ENCODE results near the gene ARID5B. TPM values are rescaled to one million over a fixed set of nuclear protein-coding genes. Genes with fewer than 3 reads are reported as not detected.

Gene ARID5B
- total RNA-seq, 1 donor from 2014 or later = 63.8 TPM

- intact Hi-C loops (cut with DNase I) = no loop called here
- DNase-seq (ENCODE audit: low spot score) = no peak
- no peak for ATAC-seq
Observed at GRCh38 chr10:61878740-61879068, 22.8 kb upstream of the ARID5B start.

DNA sequence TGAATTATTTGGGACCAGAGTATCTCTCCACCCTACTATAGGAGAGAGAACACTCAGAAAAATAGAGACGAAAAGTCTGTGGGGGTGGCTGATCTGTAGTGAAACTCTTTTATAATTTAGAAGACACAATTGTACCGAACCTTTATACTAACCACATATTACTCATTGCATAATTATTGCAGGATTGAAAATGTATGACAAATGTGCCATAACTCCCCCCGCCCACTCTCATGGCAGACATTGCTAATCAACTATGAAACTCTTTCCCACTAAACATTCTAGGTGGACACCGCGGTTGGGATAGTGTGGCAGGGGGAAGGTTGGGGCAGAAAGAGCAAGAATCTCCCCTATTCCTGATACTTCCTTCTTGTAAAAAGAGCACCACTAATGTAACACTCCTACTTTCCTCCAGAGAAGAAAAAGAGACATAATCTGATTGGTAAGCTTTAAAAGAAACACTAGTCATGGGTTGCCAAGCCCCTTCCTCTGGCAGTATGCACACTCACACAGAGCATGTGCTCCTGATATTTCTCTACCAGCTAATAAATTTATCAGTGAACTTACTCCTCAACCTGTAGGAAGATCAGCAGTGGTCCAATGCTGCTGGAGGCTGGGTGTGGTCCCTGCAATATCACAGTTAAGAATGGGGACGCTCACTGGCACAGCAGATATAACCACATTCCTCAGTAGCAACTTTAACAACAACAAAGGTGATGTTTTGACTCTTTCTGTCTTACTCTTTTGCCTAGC lies 18.7 kb upstream of the ARID5B start:
- ATAC-seq = no peak

DNA sequence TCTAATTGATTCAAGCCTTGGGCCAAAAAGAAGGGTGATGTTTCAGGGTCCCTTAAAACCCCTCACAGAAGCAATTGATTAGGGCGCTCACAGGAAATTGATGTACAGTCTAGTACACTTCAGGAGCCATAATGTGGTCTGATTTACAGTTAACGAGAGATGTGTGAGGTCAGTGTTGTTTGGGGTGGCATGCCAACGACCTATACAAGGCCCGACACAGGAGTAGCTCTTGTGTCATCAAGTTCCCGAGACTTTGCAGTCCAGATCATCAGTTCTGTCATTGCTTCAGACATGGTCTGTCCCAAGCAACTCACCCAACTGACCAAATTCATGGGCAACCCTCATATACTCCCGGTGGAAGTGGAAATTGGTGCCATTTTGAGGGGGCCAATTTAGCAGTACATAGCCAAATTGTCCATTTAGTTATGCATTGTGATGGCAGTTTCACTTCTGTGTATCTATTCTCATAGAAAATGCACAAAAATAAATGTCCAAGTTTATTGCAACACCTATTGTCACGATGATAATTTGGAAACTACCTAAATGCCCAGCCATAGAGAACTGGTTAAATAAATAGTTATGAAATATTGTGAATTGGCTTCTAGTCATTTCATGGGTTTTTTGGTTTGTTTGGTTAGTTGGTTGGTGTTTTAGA lies 18.0 kb upstream of the ARID5B start:
- intact Hi-C loops (cut with DNase I) = loop anchor here (5.0 kb wide), 1 partner anchor 986 kb away; no protein-coding TSS in a partner anchor
- DNase-seq (ENCODE audit: low spot score) = no peak
- ATAC-seq = no peak

More for the DNA sequence above, 18.7 kb upstream of the ARID5B start:
- DNase-seq (ENCODE audit: low spot score) = no peak
- intact Hi-C loops (cut with DNase I) = loop anchor here (5.0 kb wide), 1 partner anchor 985 kb away; no protein-coding TSS in a partner anchor

GRCh38 chr10:61887772-61888171 lies 13.7 kb upstream of the ARID5B start:
- ATAC-seq = no peak
- intact Hi-C loops (cut with DNase I) = no loop called here

DNA sequence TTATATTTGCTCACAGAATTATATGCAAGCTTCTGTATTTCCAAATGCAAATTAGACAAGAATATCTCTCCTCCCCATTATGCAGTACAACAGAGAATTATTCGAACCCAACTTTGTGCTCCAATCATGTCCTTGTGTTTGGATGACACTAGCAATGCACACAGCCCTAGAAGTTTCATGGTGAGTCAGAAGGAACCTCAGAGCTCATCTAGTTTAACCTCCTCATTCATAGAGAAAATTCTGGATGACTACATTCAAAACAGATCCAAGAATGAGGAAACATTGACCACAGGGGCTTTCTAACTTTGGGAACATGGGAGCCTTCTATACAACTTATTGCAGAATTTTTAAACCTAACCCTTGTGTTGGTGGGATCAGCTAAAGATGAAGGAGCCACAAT lies 12.8 kb upstream of the ARID5B start:
- DNase-seq (ENCODE audit: low spot score) (no peak), ATAC-seq (no peak)
- intact Hi-C loops (cut with DNase I) = no loop called here

More at GRCh38 chr10:61887772-61888171, 13.7 kb upstream of the ARID5B start:
- no peak for DNase-seq (ENCODE audit: low spot score)

DNA sequence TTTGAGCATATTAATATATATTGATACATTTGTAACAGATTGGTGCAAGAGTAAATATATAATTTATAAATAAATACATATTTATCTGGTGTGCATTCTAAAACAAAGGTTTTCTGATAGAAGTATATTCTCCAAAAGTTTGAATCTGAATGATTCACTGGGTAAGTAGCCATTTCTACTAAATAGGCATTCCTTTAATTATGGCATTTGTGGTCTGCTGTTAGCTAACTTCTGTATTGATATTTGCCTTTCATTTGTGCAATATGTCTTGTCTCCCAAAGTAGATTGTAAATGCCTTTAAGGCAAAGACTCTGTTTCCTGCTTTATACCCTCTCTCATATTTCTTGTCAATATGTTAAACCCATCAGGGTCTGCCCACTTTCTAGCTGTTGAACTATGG lies 11.1 kb upstream of the ARID5B start:
- DNase-seq (ENCODE audit: low spot score) (no peak), ATAC-seq (no peak)
- intact Hi-C loops (cut with DNase I) = no loop called here

DNA sequence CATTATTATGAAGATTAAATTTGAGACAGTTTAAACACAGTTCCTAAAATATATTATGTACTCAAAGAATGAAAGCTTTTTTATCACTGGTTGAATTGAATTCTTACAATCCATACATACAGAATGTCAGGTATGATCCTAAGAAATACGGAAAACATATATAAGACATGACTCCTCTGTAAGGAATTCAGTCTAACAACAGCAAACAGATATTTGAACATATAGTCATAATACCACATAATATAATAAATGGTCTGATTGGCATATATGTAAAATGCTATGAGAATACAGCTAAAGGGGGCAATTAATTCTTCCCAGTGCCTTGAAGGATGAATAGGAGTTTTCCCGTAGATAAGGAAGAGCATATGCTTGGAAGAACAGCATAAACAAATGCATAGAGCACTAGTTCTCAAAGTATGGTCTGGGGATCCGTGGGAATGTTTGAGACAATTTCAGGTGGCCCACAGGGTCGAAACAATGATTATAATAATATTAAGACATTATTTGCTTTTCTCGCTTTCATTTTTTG lies 10.6 kb upstream of the ARID5B start:
- no peak for ATAC-seq
- intact Hi-C loops (cut with DNase I) = no loop called here
- DNase-seq (ENCODE audit: low spot score) = no peak

DNA sequence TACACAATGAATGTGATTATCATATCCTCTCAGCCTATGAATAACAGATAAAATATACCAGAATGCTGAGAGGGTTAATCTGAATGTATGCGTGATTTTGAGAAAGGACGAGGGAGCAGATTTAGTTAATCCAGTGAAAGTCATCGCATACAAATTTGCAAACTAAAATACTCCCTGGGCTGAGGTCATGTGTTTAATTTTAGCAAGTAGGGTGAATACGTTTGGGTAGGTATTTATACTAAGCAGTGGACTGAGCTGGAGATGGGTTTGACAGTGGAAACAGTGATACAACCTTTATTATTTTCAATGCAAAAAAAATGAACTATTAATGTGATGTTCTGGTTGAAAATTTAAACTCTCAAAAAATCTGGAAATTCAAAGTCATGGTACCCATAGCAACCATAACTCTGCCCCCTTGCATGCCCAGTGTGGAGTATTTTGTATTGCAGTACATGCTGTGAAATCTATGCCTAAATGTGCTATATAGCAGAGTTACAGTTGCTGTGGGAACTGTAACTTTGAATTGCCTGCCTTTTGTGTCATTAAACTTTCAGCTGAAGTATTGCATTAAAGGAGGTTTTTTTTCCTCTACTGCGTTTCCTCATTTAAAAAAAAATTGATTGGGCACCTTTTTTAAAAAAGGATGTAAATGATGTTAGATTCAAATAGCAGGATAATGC lies 9.5 kb upstream of the ARID5B start:
- ATAC-seq = no peak
- intact Hi-C loops (cut with DNase I) = no loop called here
- DNase-seq (ENCODE audit: low spot score) = no peak

DNA sequence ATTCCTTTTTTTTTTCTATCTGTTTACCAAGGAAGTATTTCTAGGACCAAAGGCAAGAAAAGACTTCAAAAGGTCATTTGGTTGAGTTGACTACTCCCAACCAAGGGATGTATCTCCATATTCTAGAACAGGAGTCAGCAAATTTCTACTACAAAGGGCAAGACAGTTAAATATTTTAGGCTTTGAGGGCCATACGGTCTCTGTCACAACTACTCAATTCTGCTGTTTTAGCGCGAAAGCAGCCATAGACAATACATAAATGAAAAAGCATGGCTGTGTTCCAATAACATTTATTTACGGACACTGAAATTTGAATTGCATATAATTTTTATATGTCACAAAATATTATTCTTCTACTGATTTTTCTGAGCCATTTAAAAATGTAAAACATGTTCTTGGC lies 8.5 kb upstream of the ARID5B start:
- intact Hi-C loops (cut with DNase I) = no loop called here
- ATAC-seq (no peak), DNase-seq (ENCODE audit: low spot score) (no peak)

- DNase-seq (ENCODE audit: low spot score) (no peak), ATAC-seq (no peak)
- intact Hi-C loops (cut with DNase I) = no loop called here
Observed at GRCh38 chr10:61894133-61894532, 7.4 kb upstream of the ARID5B start.

GRCh38 chr10:61895898-61896600 lies 5.5 kb upstream of the ARID5B start:
- no peak for DNase-seq (ENCODE audit: low spot score)
- intact Hi-C loops (cut with DNase I) = loop anchor here (5.0 kb wide), 1 partner anchor 1296 kb away; no protein-coding TSS in a partner anchor
- ATAC-seq = no peak

- intact Hi-C loops (cut with DNase I) = loop anchor here (5.0 kb wide), 1 partner anchor 1295 kb away; no protein-coding TSS in a partner anchor
- DNase-seq (ENCODE audit: low spot score) (peak; percentile 75), ATAC-seq (peak; percentile 78)
Observed at GRCh38 chr10:61896854-61897661, 4.4 kb upstream of the ARID5B start.

GRCh38 chr10:61897671-61898434 lies 3.6 kb upstream of the ARID5B start:
- intact Hi-C loops (cut with DNase I) = loop anchor here (5.0 kb wide), 1 partner anchor 1294 kb away; no protein-coding TSS in a partner anchor
- DNase-seq (ENCODE audit: low spot score) (no peak), ATAC-seq (peak; percentile 68)

GRCh38 chr10:61898435-61898778 lies 3.1 kb upstream of the ARID5B start:
- intact Hi-C loops (cut with DNase I) = loop anchor here (5.0 kb wide), 1 partner anchor 1294 kb away; no protein-coding TSS in a partner anchor
- ATAC-seq (no peak), DNase-seq (ENCODE audit: low spot score) (no peak)

- intact Hi-C loops (cut with DNase I) = loop anchor here (5.0 kb wide), 1 partner anchor 1293 kb away; no protein-coding TSS in a partner anchor
- no peak for DNase-seq (ENCODE audit: low spot score)
- no peak for ATAC-seq
Observed at GRCh38 chr10:61899069-61899531, 2.4 kb upstream of the ARID5B start.

- ATAC-seq (no peak), DNase-seq (ENCODE audit: low spot score) (no peak)
- intact Hi-C loops (cut with DNase I) = loop anchor here (5.0 kb wide), 1 partner anchor 1293 kb away; no protein-coding TSS in a partner anchor
Observed at GRCh38 chr10:61899663-61899996, 1.9 kb upstream of the ARID5B start.
